ENCODE measurements around the gene STK10. TPM values are rescaled to one million over a fixed set of nuclear protein-coding genes. Genes with fewer than 3 reads are reported as not detected.
A peak's percentile ranks its signal among the peaks of the same experiment; 100 is the strongest.
"Not testable (repeated sequence)": the region's sequence is repeated elsewhere in the genome, so short reads cannot be mapped to it uniquely, and the experiment has no call there.

STK10 gene
- total RNA-seq, 4 donors from 2014 or later = 14.1 to 30.4 (median 19.4) TPM

GRCh38 chr5:172151661-172152210 lies 36.3 kb downstream of the STK10 start:
- WGBS, 2 donors (ENCODE audit: low coverage in 1 of 2) = 93 to 100% methylated on average over 3 to 10 of the region's 10 CpGs

GRCh38 chr5:172150514-172151425 lies 37.3 kb downstream of the STK10 start:
- H3K4me1 ChIP-seq = peaks cover 0 to 8% (median 0%) of the 10 kb centered on the region in 3 donors
- H3K9me3 ChIP-seq = no peaks in the 10 kb centered on the region
- peaks cover 0 to 47% of the 10 kb centered on the region in 2 donors for H3K36me3 ChIP-seq
- H3K27ac ChIP-seq = peak overlapping the region in 2 of 4 donors; percentile 1 to 52
- no peak overlapping the region for H3K4me3 ChIP-seq
- ATAC-seq = peak; percentile 75
- TF ChIP-seq POLR2A (IDR thresholded peaks at IDR 0.05) (no peak), EP300 (IDR thresholded peaks at IDR 0.05) (no peak), CTCF (IDR thresholded peaks at IDR 0.05) (no peak), POLR2AphosphoS5 (IDR thresholded peaks at IDR 0.05) (no peak)
- WGBS, 2 donors (ENCODE audit: low coverage in 1 of 2) = 78 to 86% methylated on average over 6 of the region's 16 CpGs
- H3K27me3 ChIP-seq = no peaks in the 10 kb centered on the region

More at GRCh38 chr5:172151661-172152210, 36.3 kb downstream of the STK10 start:
- H3K36me3 ChIP-seq = peaks cover 0 to 56% of the 10 kb centered on the region in 2 donors
- peaks cover 0 to 13% (median 0%) of the 10 kb centered on the region in 3 donors for H3K4me1 ChIP-seq
- H3K27me3 ChIP-seq = no peaks in the 10 kb centered on the region
- TF ChIP-seq POLR2A (IDR thresholded peaks at IDR 0.05) (no peak), POLR2AphosphoS5 (IDR thresholded peaks at IDR 0.05) (no peak), CTCF (IDR thresholded peaks at IDR 0.05) (no peak), EP300 (IDR thresholded peaks at IDR 0.05) (no peak)
- no peak for ATAC-seq
- no peak overlapping the region for H3K27ac ChIP-seq
- no peaks in the 10 kb centered on the region for H3K9me3 ChIP-seq
- no peak overlapping the region for H3K4me3 ChIP-seq

GRCh38 chr5:172149481-172149880 lies 38.5 kb downstream of the STK10 start:
- H3K9me3 ChIP-seq, H3K4me3 ChIP-seq, ATAC-seq, H3K27me3 ChIP-seq, H3K27ac ChIP-seq: not testable (repeated sequence)
- Histone ChIP-seq H3K36me3 (peaks cover 0 to 35% of the 10 kb centered on the region in 2 donors), H3K4me1 (peaks cover 0 to 13% (median 0%) of the 10 kb centered on the region in 3 donors)
- WGBS, 2 donors (ENCODE audit: low coverage in 1 of 2) = 80 to 85% methylated on average over 1 to 5 of the region's 11 CpGs

GRCh38 chr5:172149073-172149472 lies 39.0 kb downstream of the STK10 start:
- H3K4me3 ChIP-seq = no peak overlapping the region
- H3K4me1 ChIP-seq = peaks cover 0 to 18% (median 0%) of the 10 kb centered on the region in 3 donors
- peaks cover 0 to 31% of the 10 kb centered on the region in 2 donors for H3K36me3 ChIP-seq
- TF ChIP-seq CTCF (IDR thresholded peaks at IDR 0.05) (no peak), POLR2AphosphoS5 (IDR thresholded peaks at IDR 0.05) (no peak), EP300 (IDR thresholded peaks at IDR 0.05) (no peak), POLR2A (IDR thresholded peaks at IDR 0.05) (no peak)
- ATAC-seq = no peak
- no peak overlapping the region for H3K27ac ChIP-seq
- H3K9me3 ChIP-seq = no peaks in the 10 kb centered on the region
- H3K27me3 ChIP-seq = no peaks in the 10 kb centered on the region
- whole genome bisulfite sequencing, 2 donors (ENCODE audit: low coverage in 1 of 2) = 74 to 100% methylated on average over 1 to 3 of the region's 3 CpGs

- Histone ChIP-seq H3K27ac (no peak overlapping the region), H3K27me3 (no peaks in the 10 kb centered on the region), H3K4me1 (peaks cover 0 to 24% (median 0%) of the 10 kb centered on the region in 3 donors), H3K36me3 (peaks cover 0 to 25% of the 10 kb centered on the region in 2 donors), H3K9me3 (no peaks in the 10 kb centered on the region), H3K4me3 (no peak overlapping the region)
- ATAC-seq = no peak
- 80 to 100% methylated on average over 1 to 2 of the region's 9 CpGs for WGBS, 2 donors (ENCODE audit: low coverage in 1 of 2)
- TF ChIP-seq POLR2A (IDR thresholded peaks at IDR 0.05) = no peak
These were observed 39.6 kb downstream of the STK10 start for GRCh38 chr5:172148381-172148780.
